ENCODE measurements around the gene ITPKC. TPM values are rescaled to one million over a fixed set of nuclear protein-coding genes. Genes with fewer than 3 reads are reported as not detected.
A peak's percentile ranks its signal among the peaks of the same experiment; 100 is the strongest.

ITPKC gene
- polyA plus RNA-seq, 3 donors: 14.6 to 58.3 (median 43.1) TPM

- 59 to 79% (median 59%) methylated on average over 4 of the region's 4 CpGs for WGBS, 3 donors
- no peak overlapping the region for H3K27ac ChIP-seq (ENCODE audit: low read depth, low read length)
Observed at GRCh38 chr19:40688987-40689338, 27.9 kb upstream of the ITPKC start.

DNA sequence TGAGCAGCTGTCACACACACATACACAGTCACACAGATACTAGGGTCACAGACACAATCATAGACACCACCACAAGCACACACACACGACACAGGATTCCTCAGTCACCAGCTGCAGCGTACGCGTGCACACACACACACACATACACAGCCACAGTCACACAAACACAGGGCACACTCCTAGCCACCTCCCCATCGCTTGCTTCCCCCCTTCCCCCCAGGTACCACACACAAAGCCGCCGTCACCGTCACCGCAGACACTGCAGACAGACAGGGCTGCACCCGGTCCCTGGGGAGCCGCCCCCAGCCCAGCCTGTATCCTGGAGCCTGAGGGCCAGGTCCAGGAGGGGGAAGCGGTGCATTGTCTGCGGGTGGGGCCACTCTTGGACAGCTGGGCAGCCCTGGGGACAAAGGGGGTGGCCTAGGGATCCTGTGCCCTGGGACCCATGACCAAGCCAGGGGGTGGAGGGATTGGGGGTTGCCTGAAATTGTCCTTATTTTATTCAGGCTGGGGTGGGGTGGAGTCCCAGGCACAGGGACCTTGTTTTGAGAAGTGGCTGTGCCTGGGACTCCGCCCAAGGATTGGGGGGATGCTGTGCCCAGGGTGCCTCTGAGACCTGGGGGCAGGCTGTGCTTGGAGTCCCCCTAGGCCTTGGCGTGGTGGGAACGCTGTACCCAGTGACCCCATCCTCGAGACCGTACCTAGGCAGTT is 27.4 kb upstream of the ITPKC start:
- 45 to 70% (median 47%) methylated on average over 18 of the region's 18 CpGs for WGBS, 3 donors
- H3K27ac ChIP-seq (ENCODE audit: low read depth, low read length): no peak overlapping the region

GRCh38 chr19:40690050-40690692 is 26.7 kb upstream of the ITPKC start, which contains the start of gene NUMBL:
TSS of gene NUMBL (minus strand) at chr19:40690651. CDS start at chr19:40690483, 168 bp downstream.
- H3K27ac ChIP-seq (ENCODE audit: low read depth, low read length): peak within 1 kb of the TSS; percentile 40
- 2 to 5% (median 4%) methylated on average over 31 to 49 of the region's 50 CpGs for WGBS, 3 donors

GRCh38 chr19:40690693-40691420 is 26.1 kb upstream of the ITPKC start:
- 1 to 4% (median 3%) methylated on average over 49 to 56 of the region's 56 CpGs for WGBS, 3 donors
- peak overlapping the region; percentile 40 for H3K27ac ChIP-seq (ENCODE audit: low read depth, low read length)

GRCh38 chr19:40691421-40692211 is 25.3 kb upstream of the ITPKC start:
- H3K27ac ChIP-seq (ENCODE audit: low read depth, low read length): peak overlapping the region; percentile 40
- 71 to 72% (median 72%) methylated on average over 23 of the region's 24 CpGs for WGBS, 3 donors

DNA sequence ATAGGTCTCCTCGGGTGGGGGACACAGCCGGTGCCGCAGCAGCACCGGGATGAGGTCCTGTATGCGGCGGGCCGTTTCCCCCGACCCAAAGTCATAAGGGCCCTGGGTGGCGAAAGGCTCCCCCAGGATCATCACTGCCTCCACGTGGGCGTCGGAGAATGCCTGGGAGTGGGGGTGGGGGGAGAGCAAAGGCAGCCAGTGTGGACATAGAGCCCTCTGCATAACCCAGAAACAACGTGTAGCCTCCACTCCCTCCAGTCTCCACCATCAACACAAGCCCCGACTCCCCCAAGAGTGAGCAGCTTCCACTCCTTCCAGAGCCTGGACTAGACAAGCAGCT is 24.7 kb upstream of the ITPKC start:
- no peak overlapping the region for H3K27ac ChIP-seq (ENCODE audit: low read depth, low read length)
- WGBS, 3 donors: 87 to 91% (median 90%) methylated on average over 11 to 14 of the region's 14 CpGs

- H3K27ac ChIP-seq (ENCODE audit: low read depth, low read length): no peak overlapping the region
- WGBS, 3 donors: 83 to 96% (median 94%) methylated on average over 11 of the region's 11 CpGs
Observed at GRCh38 chr19:40693150-40693788, 23.6 kb upstream of the ITPKC start.

DNA sequence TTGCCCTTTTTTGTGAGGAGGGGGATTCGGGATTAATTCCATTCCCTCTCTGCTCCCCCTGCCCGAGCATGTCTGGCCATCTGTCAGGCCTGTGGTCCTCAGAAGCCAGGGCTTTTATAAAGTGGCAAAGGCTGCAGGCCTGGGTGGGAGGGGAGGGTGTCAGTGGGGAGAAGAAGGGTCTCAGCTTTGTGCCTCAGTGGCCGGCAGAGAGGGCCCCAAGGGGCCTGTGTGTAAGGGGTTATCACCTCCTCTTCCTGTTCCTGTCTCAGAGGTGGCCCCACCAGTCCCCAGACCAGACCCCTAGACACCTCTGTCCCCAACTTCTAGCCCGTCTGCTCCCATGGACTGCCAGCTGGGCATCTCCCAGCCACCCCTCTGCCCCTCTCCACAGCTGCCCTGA is 23.0 kb upstream of the ITPKC start:
- WGBS, 3 donors: 86 to 88% (median 86%) methylated on average over 4 of the region's 4 CpGs
- H3K27ac ChIP-seq (ENCODE audit: low read depth, low read length): no peak overlapping the region

- no peak overlapping the region for H3K27ac ChIP-seq (ENCODE audit: low read depth, low read length)
- WGBS, 3 donors: 93 to 95% (median 95%) methylated on average over 5 of the region's 5 CpGs
Observed at GRCh38 chr19:40695881-40696280, 21.0 kb upstream of the ITPKC start.

DNA sequence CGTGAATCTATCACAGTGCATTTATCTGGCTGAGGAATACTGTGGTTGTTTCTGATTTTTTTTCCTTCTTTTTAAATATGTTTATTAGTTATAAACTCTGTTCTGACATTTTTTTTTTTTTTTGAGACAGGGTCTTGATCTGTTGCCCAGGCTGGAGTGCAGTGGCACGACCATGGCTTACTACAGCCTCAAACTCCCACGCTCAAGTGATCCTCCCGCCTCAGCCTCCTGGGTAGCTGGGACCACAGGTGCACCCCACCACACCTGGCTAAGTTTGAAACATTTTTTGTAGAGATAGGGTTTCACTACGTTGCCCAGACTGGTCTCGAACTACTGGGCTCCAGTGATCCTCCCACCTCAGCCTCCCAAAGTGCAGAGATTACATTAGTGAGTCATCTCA is 19.9 kb upstream of the ITPKC start:
- 96 to 98% (median 97%) methylated on average over 6 of the region's 6 CpGs for WGBS, 3 donors
- H3K27ac ChIP-seq (ENCODE audit: low read depth, low read length): no peak overlapping the region

DNA sequence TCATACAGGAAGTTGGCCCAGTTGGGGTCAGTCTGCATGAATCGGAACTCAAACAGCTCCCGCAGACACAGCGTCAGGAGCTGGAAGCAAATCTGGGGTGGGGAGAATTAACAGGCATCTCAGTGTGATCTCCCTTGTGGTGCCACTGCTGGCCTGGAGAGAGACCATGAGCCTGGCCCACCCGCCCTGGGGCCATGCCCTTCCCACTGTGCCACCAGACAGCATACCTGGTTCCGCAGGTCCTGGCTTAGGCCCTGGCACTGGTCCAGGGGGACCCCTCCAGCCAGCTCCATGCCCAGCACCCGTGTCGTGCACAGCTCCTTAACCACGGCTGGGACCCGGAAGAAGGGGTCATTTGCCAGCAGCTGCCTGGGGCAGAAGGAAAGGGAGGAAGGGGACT is 16.8 kb upstream of the ITPKC start:
- H3K27ac ChIP-seq (ENCODE audit: low read depth, low read length): no peak overlapping the region
- 94 to 97% (median 95%) methylated on average over 7 to 9 of the region's 9 CpGs for WGBS, 3 donors

DNA sequence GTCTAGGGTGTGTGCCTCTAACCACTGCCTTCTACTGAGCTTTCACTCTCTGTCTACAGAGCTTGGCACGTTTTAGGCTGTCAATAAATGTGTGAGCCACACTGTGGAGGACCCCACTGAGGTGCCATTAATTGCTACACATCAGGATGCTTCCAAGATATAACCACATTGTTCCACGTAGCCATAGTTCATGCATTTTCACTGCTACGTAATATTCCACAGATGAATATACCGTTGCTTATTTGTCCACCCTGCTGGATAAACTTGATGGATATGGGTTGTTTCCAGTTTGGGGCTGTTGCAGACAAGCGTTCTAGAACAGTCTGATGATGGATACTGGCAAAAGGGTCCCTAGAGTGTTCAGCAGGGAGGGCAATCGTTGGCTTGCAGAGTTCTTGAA is 15.2 kb upstream of the ITPKC start:
- 95 to 97% (median 96%) methylated on average over 6 of the region's 6 CpGs for whole genome bisulfite sequencing, 3 donors
- no peak overlapping the region for H3K27ac ChIP-seq (ENCODE audit: low read depth, low read length)

GRCh38 chr19:40702337-40703012 is 14.4 kb upstream of the ITPKC start:
- WGBS, 3 donors: 72 to 82% (median 80%) methylated on average over 14 to 18 of the region's 18 CpGs
- no peak overlapping the region for H3K27ac ChIP-seq (ENCODE audit: low read depth, low read length)

DNA sequence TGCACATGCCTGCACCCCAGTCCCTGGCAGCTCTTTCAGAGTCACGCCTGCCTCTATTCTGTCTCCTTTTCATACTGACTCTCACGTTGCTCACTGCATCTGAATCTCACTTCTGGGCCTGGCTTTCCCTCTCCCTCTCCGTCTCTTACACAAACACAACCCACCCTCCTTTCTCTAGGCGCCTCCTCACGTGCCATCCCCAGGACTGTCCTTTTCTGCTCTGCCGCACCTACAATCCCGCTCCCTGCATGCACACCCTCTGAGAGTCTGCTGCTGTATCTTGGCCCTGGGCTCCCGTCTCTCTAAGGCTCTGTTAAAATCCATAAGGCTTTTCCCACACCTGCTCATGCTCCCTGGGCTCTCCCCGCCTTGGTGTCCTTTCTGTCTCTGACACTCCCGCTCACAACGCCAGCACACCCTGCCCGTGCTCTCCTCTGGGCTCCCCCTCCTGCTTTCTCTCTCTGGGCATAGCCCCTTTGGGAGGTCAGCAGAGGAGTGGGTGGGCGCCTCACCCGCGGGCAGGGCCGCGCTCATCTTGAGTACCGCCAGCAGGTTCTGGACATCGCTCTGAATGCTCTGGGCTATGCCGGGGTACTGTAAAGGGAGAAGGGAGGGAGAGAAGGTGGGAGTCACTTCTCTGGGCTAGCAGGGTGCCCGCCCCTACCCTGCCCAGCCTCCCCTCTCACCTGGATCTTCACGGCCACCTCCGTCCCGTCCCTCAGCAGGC is 13.7 kb upstream of the ITPKC start:
- WGBS, 3 donors: 88 to 96% (median 92%) methylated on average over 22 to 24 of the region's 24 CpGs
- H3K27ac ChIP-seq (ENCODE audit: low read depth, low read length): no peak overlapping the region

DNA sequence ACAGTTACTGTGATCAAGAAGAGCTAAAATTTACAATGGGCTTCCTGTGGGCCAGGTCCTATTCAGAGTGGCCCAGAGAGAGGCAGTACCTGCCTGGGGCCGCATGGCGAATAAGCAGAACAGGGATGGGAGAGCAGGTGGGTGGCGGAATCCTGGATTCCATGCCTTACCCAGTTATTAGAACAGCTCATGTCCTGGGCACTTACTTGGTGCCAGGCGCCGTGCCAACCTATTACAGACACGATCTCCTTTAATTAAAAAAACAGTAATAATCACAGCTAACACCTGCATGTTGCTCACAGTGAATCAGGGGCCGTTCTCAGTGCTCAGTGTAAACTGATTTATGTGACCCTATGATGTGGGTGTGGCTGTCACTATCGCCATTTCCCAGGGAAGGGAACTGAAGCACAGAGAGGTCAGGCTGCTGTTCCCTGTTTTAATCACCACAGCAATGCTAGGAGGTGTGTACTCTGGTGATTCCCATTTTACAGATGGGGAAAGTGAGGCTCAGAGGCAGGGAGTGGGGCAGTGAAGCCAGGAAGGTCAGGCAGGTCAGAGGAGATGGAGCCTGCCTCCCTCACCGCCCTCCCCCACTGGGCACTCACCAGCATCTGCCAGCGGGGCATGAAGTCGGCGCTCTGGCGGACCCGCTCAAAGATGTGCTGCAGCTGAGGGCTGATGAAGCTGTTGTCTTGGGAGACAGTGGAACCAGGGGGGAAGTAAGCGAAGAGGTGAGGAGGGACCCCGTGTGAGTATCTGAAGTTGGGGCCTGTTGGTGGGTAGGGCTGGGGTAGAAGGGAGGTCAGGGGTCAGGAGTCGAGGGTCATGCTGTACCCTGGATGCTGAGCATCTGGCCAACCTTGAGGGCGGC is 12.2 kb upstream of the ITPKC start:
- 85 to 89% (median 86%) methylated on average over 18 of the region's 18 CpGs for WGBS, 3 donors
- H3K27ac ChIP-seq (ENCODE audit: low read depth, low read length): no peak overlapping the region

GRCh38 chr19:40705362-40705651 is 11.6 kb upstream of the ITPKC start:
- WGBS, 3 donors: 61 to 86% (median 62%) methylated on average over 9 of the region's 9 CpGs
- no peak overlapping the region for H3K27ac ChIP-seq (ENCODE audit: low read depth, low read length)

Data from adipose tissue (tissue), 3 donors.